Pancreas (tissue), 10 donors: ENCODE results near the gene DONSON. TPM values are rescaled to one million over a fixed set of nuclear protein-coding genes. Genes with fewer than 3 reads are reported as not detected.

Source experiments
- ATAC-seq, 4 donors: fragments of 200-7000 bp; cut with Tn5 transposase; one replicate each; pipeline versions ENCODE4 v1.8.0 to v1.9.1; 2020; ENCODE audit warnings: mild to moderate bottlenecking in 4 of 4, moderate library complexity in 4 of 4
- DNase-seq, 6 donors: peaks; one replicate each; pipeline ENCODE4 v3.0.0-alpha.2; 2020
- FAIRE-seq: peaks from 2 replicates; lab custom pipeline; 2012; peaks lifted over from hg19 to GRCh38; lab: Jason Lieb, UNC
- H3K27ac ChIP-seq, 4 donors: fragments of 200-600 bp; sonication (generic); 1 replicate in 3 of 4; 2 replicates in 1 of 4; pipeline versions ENCODE4 v1.5.0 to v1.8.0; 2020
- H3K27me3 ChIP-seq, 4 donors: fragments of 200-600 bp; one replicate each; pipeline ENCODE4 v1.8.0; 2021
- H3K36me3 ChIP-seq, 3 donors: fragments of 200-600 bp; sonication (generic) in 1 of 3; one replicate each; pipeline versions ENCODE4 v1.5.0 to v1.8.0; 2020 to 2021
- H3K4me1 ChIP-seq, 3 donors: fragments of 200-600 bp; one replicate each; pipeline ENCODE4 v1.8.0; 2021
- H3K4me3 ChIP-seq, 4 donors: fragments of 200-600 bp; sonication (generic) in 2 of 4; one replicate each; pipeline versions ENCODE4 v1.5.0 to v1.8.0; 2020 to 2021
- H3K9me3 ChIP-seq, 4 donors: fragments of 200-600 bp; one replicate each; pipeline ENCODE4 v1.8.0; 2021
- WGBS, 2 donors: extraction: QIAGEN DNeasy Blood & Tissue Kit; methylation state at CpG; one replicate each; pipeline ENCODE4 v1.1.7; 2013; 5-methylcytosine and 5-hydroxymethylcytosine counted together
- intact Hi-C, 3 donors: fragments of 100-400 bp; cut with DNase I; formaldehyde crosslinking; loops; one replicate each; pipeline versions ENCODE4 v1.11.1 to v1.14.2; 2022
- polyA plus RNA-seq, 2 donors: library from polyadenylated mRNA; stranded (reverse); fragments of 200-250 nt; gene quantifications; one replicate each; pipeline ENCODE4 v1.2.3, GENCODE V29; 2013
- total RNA-seq, 6 donors: library from RNA; stranded (reverse); fragmentation: NEBNext Ultra II Directional in 4 of 6; extraction: Animal tissue kit (Norgen Biotek cat#: 25700) in 4 of 6; gene quantifications; one replicate each; pipeline versions ENCODE4 v1.2.1 to v1.2.4, GENCODE V29; 2021 to 2023
- TF ChIP-seq, protein P1 (sequence below), 4 donors: fragments of 200-600 bp; sonication (generic) in 3 of 4; IDR thresholded peaks; one replicate each; pipeline versions ENCODE4 v1.5.0 to v1.8.0; 2021; ENCODE audit warnings: antibody characterized with exemption in 4 of 4
- donor health status: healthy with polysubstance abuse.
- donor health status: DM: no; HTN: no; CAD: no; lungs with moderate emphysema.
- donor health status: DM: no; HTN: no; CAD: no.
- donor health status: control.
- donor health status: control.
- donor health status: Bipolar disorder and iron deficiency.
- donor health status: DM: yes; HTN: yes; CAD: no.
- donor health status: DM: no; HTN: no; CAD: no.
- donor health status: DM: no; HTN: no; CAD: no.
- donor health status: DM: yes; HTN: yes; CAD: no.

The DONSON gene
- total and polyA plus RNA-seq, 8 donors, result 2.4 to 11.1 (median 3.5) TPM

DNA sequence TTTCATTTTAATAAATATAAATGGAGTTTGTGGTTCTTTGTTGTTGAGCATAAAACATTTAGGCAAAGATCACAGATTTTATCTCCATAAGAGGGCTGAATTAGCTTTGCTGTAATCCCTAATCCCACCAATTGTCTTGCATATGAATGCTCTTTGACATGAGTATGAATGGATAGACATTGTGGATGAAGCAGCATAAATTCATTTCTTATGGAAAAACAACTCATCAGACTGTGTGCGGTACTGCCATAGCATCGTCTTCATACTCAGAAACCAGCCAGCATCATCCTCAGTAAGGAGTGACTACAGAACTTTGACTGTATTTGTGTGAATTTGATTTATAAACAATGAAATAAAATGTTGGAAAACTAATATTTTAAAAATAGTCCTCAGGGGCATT lies 26.1 kb downstream of the DONSON start:
- intact Hi-C loops, result no loop called here
- Histone ChIP-seq H3K36me3 (peaks cover 0 to 46% (median 43%) of the 10 kb centered on the region in 3 donors), H3K4me3 (no peak overlapping the region), H3K9me3 (no peaks in the 10 kb centered on the region), H3K27me3 (no peaks in the 10 kb centered on the region), H3K4me1 (peaks cover 0 to 5% (median 0%) of the 10 kb centered on the region in 3 donors), H3K27ac (no peak overlapping the region)
- WGBS, 2 donors, result 97% methylated on average over 2 of the region's 2 CpGs
- no peak for FAIRE-seq
- no peak for ATAC-seq
- TF ChIP-seq, protein P1, sequence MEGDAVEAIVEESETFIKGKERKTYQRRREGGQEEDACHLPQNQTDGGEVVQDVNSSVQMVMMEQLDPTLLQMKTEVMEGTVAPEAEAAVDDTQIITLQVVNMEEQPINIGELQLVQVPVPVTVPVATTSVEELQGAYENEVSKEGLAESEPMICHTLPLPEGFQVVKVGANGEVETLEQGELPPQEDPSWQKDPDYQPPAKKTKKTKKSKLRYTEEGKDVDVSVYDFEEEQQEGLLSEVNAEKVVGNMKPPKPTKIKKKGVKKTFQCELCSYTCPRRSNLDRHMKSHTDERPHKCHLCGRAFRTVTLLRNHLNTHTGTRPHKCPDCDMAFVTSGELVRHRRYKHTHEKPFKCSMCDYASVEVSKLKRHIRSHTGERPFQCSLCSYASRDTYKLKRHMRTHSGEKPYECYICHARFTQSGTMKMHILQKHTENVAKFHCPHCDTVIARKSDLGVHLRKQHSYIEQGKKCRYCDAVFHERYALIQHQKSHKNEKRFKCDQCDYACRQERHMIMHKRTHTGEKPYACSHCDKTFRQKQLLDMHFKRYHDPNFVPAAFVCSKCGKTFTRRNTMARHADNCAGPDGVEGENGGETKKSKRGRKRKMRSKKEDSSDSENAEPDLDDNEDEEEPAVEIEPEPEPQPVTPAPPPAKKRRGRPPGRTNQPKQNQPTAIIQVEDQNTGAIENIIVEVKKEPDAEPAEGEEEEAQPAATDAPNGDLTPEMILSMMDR (IDR thresholded peaks at IDR 0.05), result no peak
- DNase-seq, result no peak

- ATAC-seq (no peak), DNase-seq (no peak), FAIRE-seq (no peak)
- Histone ChIP-seq H3K27ac (no peak overlapping the region), H3K27me3 (no peaks in the 10 kb centered on the region), H3K36me3 (peaks cover 0 to 56% (median 39%) of the 10 kb centered on the region in 3 donors), H3K4me3 (no peak overlapping the region), H3K4me1 (peaks cover 0 to 5% (median 0%) of the 10 kb centered on the region in 3 donors), H3K9me3 (no peaks in the 10 kb centered on the region)
- TF ChIP-seq, protein P1 (IDR thresholded peaks at IDR 0.05), result no peak
- 45 to 62% methylated on average over 2 of the region's 2 CpGs for WGBS, 2 donors
- intact Hi-C loops, result no loop called here
Observed at GRCh38 chr21:33561373-33561772, 27.1 kb downstream of the DONSON start.

GRCh38 chr21:33560965-33561364 lies 27.5 kb downstream of the DONSON start:
- Histone ChIP-seq H3K9me3 (no peaks in the 10 kb centered on the region), H3K4me3 (no peak overlapping the region), H3K36me3 (peaks cover 0 to 60% (median 39%) of the 10 kb centered on the region in 3 donors), H3K27me3 (no peaks in the 10 kb centered on the region), H3K27ac (no peak overlapping the region), H3K4me1 (peaks cover 0 to 5% (median 0%) of the 10 kb centered on the region in 3 donors)
- no peak for FAIRE-seq
- no peak for DNase-seq
- intact Hi-C loops, result no loop called here
- TF ChIP-seq, protein P1 (IDR thresholded peaks at IDR 0.05), result no peak
- ATAC-seq, result no peak

- FAIRE-seq, result no peak
- H3K36me3 ChIP-seq, result peaks cover 0 to 60% (median 39%) of the 10 kb centered on the region in 3 donors
Observed at GRCh38 chr21:33559813-33560212, 28.7 kb downstream of the DONSON start.

More at GRCh38 chr21:33559813-33560212, 28.7 kb downstream of the DONSON start:
- DNase-seq (no peak), ATAC-seq (no peak)
- TF ChIP-seq, protein P1 (IDR thresholded peaks at IDR 0.05), result no peak
- intact Hi-C loops, result no loop called here
- 82 to 85% methylated on average over 10 of the region's 10 CpGs for WGBS, 2 donors
- peaks cover 0 to 5% (median 0%) of the 10 kb centered on the region in 3 donors for H3K4me1 ChIP-seq
- H3K27ac ChIP-seq, result no peak overlapping the region
- H3K27me3 ChIP-seq, result no peaks in the 10 kb centered on the region
- H3K9me3 ChIP-seq, result no peaks in the 10 kb centered on the region
- H3K4me3 ChIP-seq, result no peak overlapping the region
